Myometrial cell (primary cell): ENCODE data around the gene CD52. TPM values are rescaled to one million over a fixed set of nuclear protein-coding genes. Genes with fewer than 3 reads are reported as not detected.

ENCODE experiments used
- total RNA-seq: library from RNA; depleted of rRNA; stranded (reverse); fragments of >200 nt; gene quantifications from 2 replicates; pipeline ENCODE4 v1.2.3, GENCODE V29; 2015

The CD52 gene, protein sequence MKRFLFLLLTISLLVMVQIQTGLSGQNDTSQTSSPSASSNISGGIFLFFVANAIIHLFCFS
- 0.71 TPM in 1 of 2 replicates, not detected in the other for total RNA-seq

DNA sequence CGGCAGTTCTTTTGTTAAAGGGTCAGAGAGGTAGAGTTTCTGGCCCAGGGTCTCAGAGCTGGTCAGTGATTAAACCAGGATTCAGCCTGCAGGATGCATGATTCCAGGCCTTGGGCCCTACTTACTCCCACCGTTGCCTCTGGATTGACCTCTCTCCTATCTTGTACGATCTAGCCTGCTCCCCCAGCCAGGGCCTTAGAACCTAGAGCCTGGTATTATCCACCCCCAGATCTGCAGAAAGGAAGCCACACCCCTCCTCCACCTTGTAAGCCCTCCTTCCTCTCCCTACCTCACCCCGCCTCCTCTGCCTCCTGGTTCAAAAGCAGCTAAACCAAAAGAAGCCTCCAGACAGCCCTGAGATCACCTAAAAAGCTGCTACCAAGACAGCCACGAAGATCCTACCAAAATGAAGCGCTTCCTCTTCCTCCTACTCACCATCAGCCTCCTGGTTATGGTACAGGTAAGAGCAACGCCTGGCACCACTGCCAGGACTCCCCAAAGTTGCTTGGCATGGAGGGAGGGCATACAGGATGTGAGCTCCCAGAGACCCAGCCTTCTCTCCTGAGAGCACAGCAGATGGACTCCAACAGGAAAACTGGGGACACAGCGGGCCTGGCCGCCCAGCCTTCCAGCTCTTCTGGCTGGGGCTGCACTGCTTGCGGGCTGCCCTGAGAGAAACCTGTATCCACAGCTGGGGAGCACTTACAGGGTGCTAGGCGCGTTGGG is at the start of gene CD52:
Gene CD52, plus strand, starts transcription at position 347 of the 726 bp plus-strand sequence. Its CDS starts 60 bp downstream, at position 407.

DNA sequence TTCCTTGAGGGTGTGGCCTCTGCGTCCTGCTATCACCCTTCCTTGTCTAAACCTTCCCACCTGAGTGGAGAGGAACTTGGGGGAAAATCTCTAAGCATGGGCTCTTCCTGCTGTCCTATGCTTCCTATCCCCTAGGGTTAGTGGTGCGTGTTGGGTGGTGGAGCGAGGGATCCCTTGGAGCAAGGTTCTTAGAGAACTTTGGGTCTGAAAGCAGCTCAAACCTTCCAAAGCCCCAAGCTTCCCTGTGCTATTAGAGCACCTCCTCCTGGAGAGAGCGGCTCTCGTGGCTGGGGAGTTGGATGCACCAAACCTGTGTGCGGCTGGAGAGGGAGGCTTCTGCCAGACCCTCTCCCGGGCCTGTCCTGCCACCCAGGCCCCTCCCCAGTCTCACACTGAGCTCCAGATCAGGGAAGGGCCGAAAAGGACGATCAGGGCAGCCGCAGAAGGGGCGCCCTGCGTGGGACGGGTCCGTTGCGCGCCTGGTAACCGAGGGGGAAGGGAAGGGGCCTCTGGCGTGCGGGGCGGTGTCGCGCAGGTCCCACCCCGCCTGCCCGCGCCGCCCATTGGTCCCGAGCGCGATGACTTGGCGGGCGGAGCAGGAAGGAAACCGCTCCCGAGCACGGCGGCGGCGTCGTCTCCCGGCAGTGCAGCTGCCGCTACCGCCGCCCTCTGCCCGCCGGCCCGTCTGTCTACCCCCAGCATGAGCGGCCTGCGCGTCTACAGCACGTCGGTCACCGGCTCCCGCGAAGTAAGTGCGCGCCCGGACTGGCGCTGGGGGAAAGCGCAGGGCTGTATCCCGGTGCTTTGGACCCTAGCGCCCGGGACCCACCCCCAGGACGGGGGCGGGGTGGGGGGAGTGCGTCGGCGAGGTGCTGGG is 38.1 kb upstream of the CD52 start, which contains the start of gene SH3BGRL3:
Gene SH3BGRL3, plus strand, starts transcription at position 631 of the 877 bp plus-strand sequence. Its CDS starts 70 bp downstream, at position 701.

DNA sequence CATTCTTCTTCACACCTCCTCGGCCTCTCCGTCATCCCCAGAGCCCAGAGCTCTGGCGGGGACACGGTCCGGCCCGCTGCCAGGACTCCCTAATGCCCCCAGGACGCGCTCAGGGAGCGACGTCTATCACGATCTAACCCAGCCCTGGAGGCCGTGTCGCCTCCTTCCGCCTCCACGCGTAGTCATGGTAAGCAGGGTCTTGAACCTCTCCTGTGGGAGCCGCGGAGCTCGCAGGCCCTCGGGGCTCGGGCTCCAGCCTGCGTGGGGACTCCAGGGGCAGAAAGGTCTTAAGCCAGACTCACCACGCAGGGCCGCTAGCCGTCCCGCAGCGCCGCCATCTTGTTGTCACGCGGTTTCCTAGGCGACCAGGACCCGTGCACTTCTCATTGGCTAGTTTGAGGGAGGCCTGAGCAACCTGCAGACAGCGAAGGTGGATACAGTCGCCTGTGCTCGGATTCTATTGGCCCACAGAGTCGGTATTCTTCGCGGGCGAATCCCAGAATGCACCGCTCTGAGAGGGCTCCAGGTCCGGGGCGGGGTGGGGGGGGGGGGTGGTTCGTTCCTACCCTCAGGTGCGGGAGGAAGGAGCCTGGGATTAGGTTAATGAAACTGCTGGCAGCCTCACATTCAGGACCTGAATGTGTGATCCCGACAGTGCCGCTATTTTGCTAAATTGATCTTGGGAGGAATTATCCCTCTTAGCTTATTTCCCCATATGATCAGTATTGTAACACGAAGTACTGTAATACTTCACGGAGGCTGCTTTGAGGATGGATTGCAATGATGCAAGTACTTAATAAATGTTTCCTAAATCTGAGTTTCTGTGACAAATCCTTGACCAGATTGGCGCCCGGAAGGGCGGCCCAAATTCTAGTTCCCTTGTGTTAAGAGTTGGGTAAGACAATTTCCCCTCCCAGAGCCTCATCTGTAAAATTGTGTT is 11.2 kb upstream of the CD52 start, which contains the start of gene UBXN11:
Gene UBXN11, minus strand, starts transcription at position 347 of the 940 bp plus-strand sequence. CDS start 3,753 bp downstream, outside the sequence.

DNA sequence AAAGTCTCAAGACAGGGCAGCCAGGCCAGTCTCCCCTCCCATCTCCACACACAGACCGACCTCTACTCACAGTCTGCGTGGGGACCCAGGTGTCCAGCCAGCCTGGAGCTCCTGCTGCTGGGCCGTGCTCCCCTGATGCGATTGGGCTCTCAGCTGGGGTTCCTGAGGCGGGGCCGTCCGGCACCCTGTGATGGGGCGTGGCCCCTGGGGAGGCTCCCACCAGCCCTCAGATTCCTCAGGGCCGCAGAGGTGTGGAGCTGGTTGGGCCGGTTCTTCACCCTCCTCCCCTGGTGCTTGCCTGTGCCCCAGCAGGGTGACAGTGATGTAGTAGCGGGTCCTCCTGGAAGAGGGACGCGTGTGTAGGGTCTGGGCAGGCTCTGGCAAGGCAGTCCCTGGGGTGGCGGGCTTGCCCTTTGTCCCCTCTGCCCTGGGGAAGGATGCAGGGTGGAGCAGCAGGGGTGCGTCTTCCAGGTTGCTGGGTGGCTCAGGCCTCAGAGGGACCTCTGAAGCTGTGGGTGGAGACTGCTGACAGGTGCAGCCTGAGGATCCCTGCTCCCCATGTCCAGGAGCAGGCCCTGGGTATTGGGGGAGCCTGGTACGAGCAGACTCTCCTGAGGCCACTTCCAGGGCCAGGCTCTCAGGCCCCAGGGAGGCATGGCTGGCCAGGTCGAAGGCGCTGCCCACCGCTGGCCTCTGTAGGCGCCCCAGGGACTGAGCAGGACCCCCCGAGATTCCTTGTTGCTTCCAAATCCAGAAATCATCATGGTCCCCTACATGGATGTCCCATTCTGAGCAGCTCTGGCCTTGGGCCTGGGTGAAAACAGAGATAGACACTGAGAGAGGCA is 36.4 kb downstream of the CD52 start, which contains the start of gene CRYBG2:
Gene CRYBG2, minus strand, starts transcription at position 155 of the 845 bp plus-strand sequence. CDS start 7,473 bp downstream, outside the sequence.

Other genes starting within 250 kb of the CD52 start
- 2.6 and 3.2 TPM in 2 replicates for gene PDIK1L, start 206.1 kb upstream of the CD52 start, total RNA-seq
- gene FAM110D, start 158.9 kb upstream of the CD52 start, total RNA-seq = not detected in 2 replicates
- not detected in 2 replicates for gene C1orf232, start 149.0 kb upstream of the CD52 start, total RNA-seq
- gene ZNF593, start 148.1 kb upstream of the CD52 start, total RNA-seq = 26.4 and 32.3 TPM in 2 replicates
- 0.29 TPM in 1 of 2 replicates, not detected in the other for gene ZNF593OS, start 146.1 kb upstream of the CD52 start, total RNA-seq
- not detected in 2 replicates for gene CNKSR1, start 140.5 kb upstream of the CD52 start, total RNA-seq
- not detected in 2 replicates for gene CATSPER4, start 127.4 kb upstream of the CD52 start, total RNA-seq
- 8.7 and 8.9 TPM in 2 replicates for gene CEP85, start 83.8 kb upstream of the CD52 start, total RNA-seq
- 206 and 215 TPM in 2 replicates for gene SH3BGRL3, start 37.9 kb upstream of the CD52 start, total RNA-seq
- gene UBXN11, start 11.3 kb upstream of the CD52 start, total RNA-seq = 3.5 and 7.8 TPM in 2 replicates
- not detected in 2 replicates for gene CRYBG2, start 36.2 kb downstream of the CD52 start, total RNA-seq
- gene ZNF683, start 54.8 kb downstream of the CD52 start, total RNA-seq = not detected in 2 replicates
- gene LIN28A, start 92.9 kb downstream of the CD52 start, total RNA-seq = not detected in 2 replicates
- gene DHDDS, start 114.4 kb downstream of the CD52 start, total RNA-seq = 65.4 and 85.6 TPM in 2 replicates
- gene HMGN2, start 154.5 kb downstream of the CD52 start, total RNA-seq = 648 and 658 TPM in 2 replicates
- gene RPS6KA1, start 211.8 kb downstream of the CD52 start, total RNA-seq = 15.2 and 25.1 TPM in 2 replicates